AG04449 (cell line): ENCODE measurements around the gene MECP2.

Experiments used
- CTCF ChIA-PET: fragments of 350-600 bp; formaldehyde crosslinking; extraction: SDS; loops from one replicate; lab custom pipeline; 2021; ENCODE audit warnings: antibody characterized with exemption; lab: Yijun Ruan, JAX
- POLR2A ChIA-PET: fragments of 400-600, 350-600 bp; formaldehyde crosslinking; extraction: SDS; loops from one replicate; lab custom pipeline; 2020; ENCODE audit warnings: antibody characterized with exemption, inconsistent platforms; lab: Yijun Ruan, JAX
- DNase-seq: peaks from one replicate; pipeline ENCODE4 v3.0.0-alpha.2; 2010; ENCODE audit warnings: low read depth, low spot score
- H3K4me3 ChIP-seq: 2 replicates; pipeline ENCODE4 v1.5.1; 2011; ENCODE audit warnings: low read depth, mild to moderate bottlenecking, control low read depth, low read length
- TF ChIP-seq, protein P1 (sequence below): IDR thresholded peaks from one replicate; pipeline ENCODE4 v1.5.1; 2011; ENCODE audit warnings: mild to moderate bottlenecking, moderate library complexity, low read length, control low read depth, inconsistent platforms; ENCODE audit not compliant: insufficient read depth; ENCODE audit errors: missing control alignments

The MECP2 gene

DNA sequence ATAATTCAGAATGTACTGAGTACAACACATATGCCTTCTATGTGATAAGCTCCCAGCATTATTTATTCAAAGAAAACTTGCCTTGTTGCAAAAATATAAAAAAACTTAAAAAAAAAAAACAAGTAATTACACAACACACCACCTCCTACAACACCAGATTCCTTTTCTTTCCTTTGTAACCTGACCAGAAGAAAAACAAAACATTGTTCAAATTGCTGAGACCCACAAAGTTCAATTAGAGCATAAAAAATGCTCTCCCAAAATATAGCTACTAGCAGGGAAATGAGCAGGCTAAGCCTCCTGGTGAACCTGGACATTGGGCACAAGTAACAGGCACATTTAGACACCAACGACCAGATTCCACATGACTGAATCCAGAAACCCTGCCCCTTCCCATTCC, 38.3 kb downstream of the MECP2 start:
- ChIA-PET CTCF (interaction anchor here (0.8 to 3.5 kb wide), 3 partner anchors 9 to 39 kb away, joined by 3 to 20 read pairs (median 5); no protein-coding TSS in a partner anchor), POLR2A (no interaction called here)
- DNase-seq, result no peak
- TF ChIP-seq, protein P1, sequence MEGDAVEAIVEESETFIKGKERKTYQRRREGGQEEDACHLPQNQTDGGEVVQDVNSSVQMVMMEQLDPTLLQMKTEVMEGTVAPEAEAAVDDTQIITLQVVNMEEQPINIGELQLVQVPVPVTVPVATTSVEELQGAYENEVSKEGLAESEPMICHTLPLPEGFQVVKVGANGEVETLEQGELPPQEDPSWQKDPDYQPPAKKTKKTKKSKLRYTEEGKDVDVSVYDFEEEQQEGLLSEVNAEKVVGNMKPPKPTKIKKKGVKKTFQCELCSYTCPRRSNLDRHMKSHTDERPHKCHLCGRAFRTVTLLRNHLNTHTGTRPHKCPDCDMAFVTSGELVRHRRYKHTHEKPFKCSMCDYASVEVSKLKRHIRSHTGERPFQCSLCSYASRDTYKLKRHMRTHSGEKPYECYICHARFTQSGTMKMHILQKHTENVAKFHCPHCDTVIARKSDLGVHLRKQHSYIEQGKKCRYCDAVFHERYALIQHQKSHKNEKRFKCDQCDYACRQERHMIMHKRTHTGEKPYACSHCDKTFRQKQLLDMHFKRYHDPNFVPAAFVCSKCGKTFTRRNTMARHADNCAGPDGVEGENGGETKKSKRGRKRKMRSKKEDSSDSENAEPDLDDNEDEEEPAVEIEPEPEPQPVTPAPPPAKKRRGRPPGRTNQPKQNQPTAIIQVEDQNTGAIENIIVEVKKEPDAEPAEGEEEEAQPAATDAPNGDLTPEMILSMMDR, result no peak
- H3K4me3 ChIP-seq, result no peak overlapping the region

GRCh38 chrX:154058214-154058997, 39.1 kb downstream of the MECP2 start:
- ChIA-PET POLR2A (no interaction called here), CTCF (interaction anchor here (3.5 kb wide), 1 partner anchor 8 kb away, joined by 20 read pairs; no protein-coding TSS in a partner anchor)
- no peak for DNase-seq
- H3K4me3 ChIP-seq, result no peak overlapping the region
- TF ChIP-seq, protein P1, result no peak

DNA sequence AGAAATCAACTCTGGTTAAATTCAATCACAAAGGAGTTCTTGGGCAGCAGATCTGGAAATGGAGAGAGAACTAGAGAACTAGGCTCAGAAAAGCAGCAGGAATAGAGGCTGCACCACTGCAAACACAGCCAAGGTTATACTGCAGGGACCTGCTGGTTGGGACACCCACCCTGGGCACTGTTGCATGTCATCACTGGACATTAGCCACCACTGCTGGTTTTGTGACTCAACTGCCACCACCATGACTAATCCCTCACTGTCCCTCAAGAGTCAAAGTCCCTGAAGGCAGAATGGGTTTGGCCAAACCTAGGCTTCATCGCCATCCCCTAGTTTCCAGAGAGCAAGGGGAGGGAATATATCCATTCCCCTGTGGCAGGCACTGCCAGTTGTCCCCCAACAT, 39.7 kb downstream of the MECP2 start:
- ChIA-PET CTCF (interaction anchor here (3.5 kb wide), 1 partner anchor 8 kb away, joined by 20 read pairs; no protein-coding TSS in a partner anchor), POLR2A (no interaction called here)
- no peak for DNase-seq
- TF ChIP-seq, protein P1, result no peak
- H3K4me3 ChIP-seq, result no peak overlapping the region

- no peak for DNase-seq
- ChIA-PET POLR2A (no interaction called here), CTCF (interaction anchor here (1.2 kb wide), 1 partner anchor 36 kb away, joined by 4 read pairs; no protein-coding TSS in a partner anchor)
- no peak overlapping the region for H3K4me3 ChIP-seq
- TF ChIP-seq, protein P1, result no peak
These were observed 40.7 kb downstream of the MECP2 start for GRCh38 chrX:154056770-154057241.

DNA sequence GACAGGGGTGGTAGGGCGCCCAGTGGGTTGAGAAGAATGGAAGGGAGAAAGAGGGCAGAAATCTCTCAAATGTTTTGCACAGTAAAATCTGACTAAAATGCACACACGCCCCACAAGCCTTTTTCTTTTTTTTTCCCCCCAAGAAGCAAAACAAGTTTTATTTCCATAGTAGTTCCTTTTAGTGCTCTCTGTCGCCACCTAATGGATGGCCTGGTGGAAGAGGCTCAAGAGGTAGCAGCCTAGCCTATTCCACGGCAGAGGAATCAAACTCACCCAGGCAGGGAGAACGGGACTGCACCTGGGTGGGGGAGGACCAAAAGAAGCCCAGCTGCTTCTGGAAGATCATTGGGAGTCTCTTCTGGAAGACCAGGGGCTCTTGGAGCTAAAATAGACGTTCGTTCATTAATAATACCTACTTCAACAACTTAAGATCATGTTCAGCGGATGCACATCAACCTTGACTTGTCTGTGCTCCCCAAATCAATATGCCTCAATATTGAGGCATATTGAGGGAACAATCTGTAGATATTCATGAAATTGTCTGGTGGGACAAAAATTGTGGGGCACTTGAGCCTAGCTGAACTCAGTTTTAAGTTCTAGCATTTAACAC, 46.2 kb downstream of the MECP2 start:
- TF ChIP-seq, protein P1, result peak; percentile 57
- POLR2A ChIA-PET, result no interaction called here
- no peak overlapping the region for H3K4me3 ChIP-seq
- no peak for DNase-seq
- CTCF ChIA-PET, result interaction anchor here (0.7 to 3.2 kb wide), 8 partner anchors 8 to 100 kb away, joined by 3 to 20 read pairs (median 5); partner anchors contain the start of gene IRAK1

DNA sequence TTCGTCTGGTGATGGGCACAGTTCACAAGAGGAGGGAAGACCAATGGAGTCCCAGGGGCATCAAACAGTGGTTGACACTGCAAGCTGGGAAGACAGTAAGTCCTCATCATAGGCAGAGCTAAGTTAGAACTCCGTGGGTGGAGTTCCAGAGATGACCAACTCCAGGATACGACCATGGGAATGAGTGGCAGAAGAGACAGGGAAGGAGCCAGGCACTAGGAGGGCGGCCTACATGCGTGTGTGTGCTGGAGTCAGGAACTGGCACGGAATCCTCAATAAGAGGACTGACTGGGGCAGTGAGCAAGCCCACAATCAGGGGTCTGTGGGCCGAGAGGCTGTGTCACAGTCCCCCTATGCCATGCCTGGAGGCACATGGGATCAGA, 47.4 kb downstream of the MECP2 start:
- POLR2A ChIA-PET, result no interaction called here
- no peak overlapping the region for H3K4me3 ChIP-seq
- DNase-seq, result no peak
- CTCF ChIA-PET, result interaction anchor here (0.9 to 3.2 kb wide), 7 partner anchors 10 to 37 kb away, joined by 3 to 20 read pairs (median 3); no protein-coding TSS in a partner anchor
- TF ChIP-seq, protein P1, result no peak
